HUES48 (cell line): ENCODE measurements around the gene SOX6.
"Not testable (repeated sequence)": the region's sequence is repeated elsewhere in the genome, so short reads cannot be mapped to it uniquely, and the experiment has no call there.

Experiments used
- H3K27ac ChIP-seq: one replicate; pipeline ENCODE4 v1.7.0; 2013; ENCODE audit warnings: low read depth, low read length, inconsistent platforms
- H3K27me3 ChIP-seq: 2 replicates; pipeline ENCODE4 v1.6.1; 2013; ENCODE audit warnings: mild to moderate bottlenecking, low read length; ENCODE audit not compliant: control insufficient read depth, insufficient read depth
- H3K36me3 ChIP-seq: 2 replicates; pipeline ENCODE4 v1.6.1; 2013; ENCODE audit warnings: low read length; ENCODE audit not compliant: control insufficient read depth, insufficient read depth
- H3K4me1 ChIP-seq: 2 replicates; pipeline ENCODE4 v1.6.1; 2013; ENCODE audit warnings: mild to moderate bottlenecking, low read length; ENCODE audit not compliant: control insufficient read depth, insufficient read depth
- H3K4me3 ChIP-seq: 2 replicates; pipeline ENCODE4 v1.5.1; 2013; ENCODE audit warnings: mild to moderate bottlenecking, low read depth, low read length
- H3K9ac ChIP-seq: 2 replicates; pipeline ENCODE4 v1.6.1; 2013; ENCODE audit warnings: mild to moderate bottlenecking, low read depth, low read length, moderate library complexity
- H3K9me3 ChIP-seq: 2 replicates; pipeline ENCODE4 v1.6.1; 2013; ENCODE audit warnings: low read length; ENCODE audit not compliant: control insufficient read depth, insufficient read depth

Gene SOX6

DNA sequence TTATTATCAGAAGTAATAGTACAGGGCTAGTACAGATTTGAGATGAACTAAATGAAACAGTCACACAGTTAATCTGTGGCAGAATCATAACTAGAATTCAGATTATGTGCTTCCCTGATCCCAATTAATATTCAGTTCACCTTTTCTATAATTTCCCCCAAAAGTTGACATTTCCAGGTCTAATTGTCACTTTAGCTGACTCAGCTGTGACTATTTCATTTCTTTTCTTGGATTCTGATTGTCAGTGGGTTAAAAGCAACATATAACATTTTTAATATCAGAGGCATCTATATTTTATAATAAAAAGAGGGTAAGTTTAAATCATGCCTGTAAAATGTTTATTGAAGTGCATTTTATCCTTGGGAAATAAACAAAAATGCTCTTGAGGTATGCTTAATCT, 28.8 kb upstream of the SOX6 start:
- Histone ChIP-seq H3K4me1 (no peaks in the 10 kb centered on the region), H3K4me3 (no peak overlapping the region), H3K9ac (no peak overlapping the region), H3K9me3 (no peaks in the 10 kb centered on the region), H3K27me3 (peaks cover 2% of the 10 kb centered on the region; the same call in 1 of the 2 replicates), H3K27ac (no peak overlapping the region), H3K36me3 (no peaks in the 10 kb centered on the region)

DNA sequence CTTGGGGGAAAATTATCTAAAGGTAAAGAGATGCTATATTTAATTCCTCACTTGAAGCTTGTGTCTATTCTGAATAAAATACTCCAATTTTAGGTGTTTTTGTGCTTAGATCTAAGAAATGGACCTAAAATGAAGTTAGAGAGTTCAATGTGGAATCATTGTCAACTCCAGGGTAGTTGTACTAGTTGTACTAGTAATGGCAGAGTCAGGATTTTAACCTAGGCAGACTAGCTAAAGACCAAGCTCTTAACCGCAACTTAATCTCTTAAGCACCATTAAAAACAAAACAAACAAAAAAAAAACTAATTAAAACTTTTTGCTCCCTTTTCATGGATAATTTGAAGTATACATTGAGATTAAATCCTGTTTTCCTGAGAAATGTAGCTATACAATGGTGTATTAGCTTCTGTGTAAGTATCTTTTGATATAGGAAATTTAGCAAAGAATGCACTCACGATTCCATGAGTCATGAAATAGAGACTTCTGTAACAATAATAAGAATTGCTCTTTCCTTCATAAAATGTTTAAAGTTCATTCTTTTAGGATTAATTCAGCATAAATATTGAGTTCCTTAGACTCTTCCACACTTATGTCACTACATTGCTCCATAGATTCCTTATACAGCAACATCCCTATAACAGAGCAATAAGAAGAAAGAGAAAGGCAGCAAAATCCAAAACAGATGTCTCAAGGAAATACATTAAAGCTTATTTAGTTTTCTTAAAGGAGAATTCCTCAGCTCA, 26.5 kb upstream of the SOX6 start:
- Histone ChIP-seq H3K27ac (no peak overlapping the region), H3K4me1 (no peaks in the 10 kb centered on the region), H3K9ac (no peak overlapping the region)

DNA sequence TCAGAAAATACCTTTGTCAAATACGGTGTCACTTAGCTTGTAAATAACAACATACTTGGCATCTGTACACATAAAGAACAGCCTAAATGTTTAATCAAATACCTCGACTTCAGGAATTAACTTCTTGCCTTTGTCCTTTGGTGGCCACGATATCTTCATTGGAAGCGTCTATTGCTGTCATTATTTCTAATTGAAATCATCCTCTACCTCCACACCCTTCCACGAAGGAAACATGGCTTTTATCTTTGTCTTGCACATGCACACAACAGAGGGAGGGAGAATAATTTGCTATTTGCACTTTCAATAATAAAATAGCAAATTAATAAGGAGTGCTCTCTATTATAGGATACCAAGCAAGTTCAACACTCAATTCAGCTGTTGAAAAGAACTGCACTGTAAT, 25.8 kb upstream of the SOX6 start:
- no peaks in the 10 kb centered on the region for H3K36me3 ChIP-seq
- H3K9ac ChIP-seq = no peak overlapping the region
- no peaks in the 10 kb centered on the region for H3K9me3 ChIP-seq
- H3K27me3 ChIP-seq = no peaks in the 10 kb centered on the region; the same call in 1 of the 2 replicates
- H3K4me1 ChIP-seq = no peaks in the 10 kb centered on the region
- no peak overlapping the region for H3K27ac ChIP-seq
- no peak overlapping the region for H3K4me3 ChIP-seq

More for the DNA sequence above, 26.5 kb upstream of the SOX6 start:
- Histone ChIP-seq H3K9me3 (no peaks in the 10 kb centered on the region), H3K36me3 (no peaks in the 10 kb centered on the region), H3K4me3 (no peak overlapping the region), H3K27me3 (no peaks in the 10 kb centered on the region; the same call in 1 of the 2 replicates)

DNA sequence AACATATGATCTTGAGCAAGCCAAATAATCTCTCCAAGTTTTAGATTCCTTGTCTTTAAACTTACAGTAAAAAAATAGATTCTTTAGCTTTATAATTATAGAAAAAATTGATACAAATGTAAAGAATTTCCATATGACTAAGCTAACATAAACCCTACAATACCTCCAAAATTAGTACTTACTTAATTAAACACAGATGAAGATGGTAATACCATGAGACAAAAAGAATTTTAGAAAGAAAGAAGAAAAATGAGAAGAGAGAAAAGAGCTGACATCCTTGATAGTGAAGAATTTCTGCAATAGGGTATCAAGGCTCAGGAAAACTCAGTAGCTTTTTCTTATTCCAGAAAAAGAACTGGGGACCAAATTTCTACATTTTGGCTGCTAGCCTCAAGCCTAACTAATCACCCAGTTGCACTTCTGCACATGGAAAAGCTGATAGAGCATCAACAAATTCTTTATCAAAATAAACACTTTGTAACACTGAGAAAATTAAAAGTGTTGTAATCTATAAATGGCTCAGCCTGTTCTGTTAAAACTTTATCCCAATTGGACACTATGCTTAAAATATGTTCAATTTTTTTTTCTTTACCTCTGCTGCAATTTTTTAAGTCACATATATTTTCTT, 24.7 kb upstream of the SOX6 start:
- no peaks in the 10 kb centered on the region for H3K36me3 ChIP-seq
- no peaks in the 10 kb centered on the region for H3K9me3 ChIP-seq
- no peak overlapping the region for H3K4me3 ChIP-seq
- no peak overlapping the region for H3K9ac ChIP-seq
- no peak overlapping the region for H3K27ac ChIP-seq
- no peaks in the 10 kb centered on the region for H3K4me1 ChIP-seq
- H3K27me3 ChIP-seq = no peaks in the 10 kb centered on the region; the same call in 1 of the 2 replicates

DNA sequence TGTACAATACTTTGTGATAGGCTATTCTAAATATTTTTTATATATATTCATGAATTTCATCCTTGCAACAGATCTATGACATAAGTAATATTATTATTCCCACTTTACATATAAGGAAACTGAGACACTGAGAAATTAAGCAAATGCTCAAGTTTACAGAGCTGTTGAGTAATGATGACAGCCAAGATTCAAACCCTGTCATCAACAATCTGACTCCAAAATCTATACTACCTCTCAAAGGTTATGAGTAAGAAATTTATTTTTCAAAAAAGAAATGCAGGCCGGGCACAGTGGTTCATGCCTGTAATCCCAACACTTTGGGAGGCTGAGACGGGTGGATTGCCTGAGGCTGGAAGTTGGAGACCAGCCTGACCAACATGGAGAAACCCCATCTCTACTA, 22.6 kb upstream of the SOX6 start:
- H3K4me1 ChIP-seq = no peaks in the 10 kb centered on the region
- H3K36me3 ChIP-seq = no peaks in the 10 kb centered on the region
- no peak overlapping the region for H3K4me3 ChIP-seq
- no peak overlapping the region for H3K27ac ChIP-seq
- H3K9me3 ChIP-seq = no peaks in the 10 kb centered on the region
- H3K9ac ChIP-seq = no peak overlapping the region
- no peaks in the 10 kb centered on the region; the same call in 1 of the 2 replicates for H3K27me3 ChIP-seq

DNA sequence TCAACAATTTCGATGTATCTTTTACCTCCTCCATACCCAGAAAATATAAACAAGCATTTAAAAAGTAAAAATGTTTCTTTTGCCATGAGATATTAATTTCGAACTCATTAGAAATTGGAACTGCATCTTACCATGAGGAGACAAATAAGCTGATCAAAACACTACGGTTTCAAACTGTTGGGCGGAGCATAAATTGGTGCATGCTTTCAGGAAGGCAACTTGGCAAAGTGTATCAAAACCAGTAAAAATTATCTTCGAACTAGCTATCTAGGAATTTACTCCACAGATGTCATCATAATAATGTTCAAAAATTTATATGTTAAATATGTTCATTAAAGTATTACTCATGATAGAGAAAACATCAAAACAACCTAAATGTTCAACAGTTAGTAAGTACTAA, 21.4 kb upstream of the SOX6 start:
- Histone ChIP-seq H3K36me3 (no peaks in the 10 kb centered on the region), H3K27me3 (no peaks in the 10 kb centered on the region; the same call in 1 of the 2 replicates), H3K4me3 (no peak overlapping the region), H3K4me1 (no peaks in the 10 kb centered on the region), H3K9me3 (no peaks in the 10 kb centered on the region), H3K9ac (no peak overlapping the region), H3K27ac (no peak overlapping the region)

DNA sequence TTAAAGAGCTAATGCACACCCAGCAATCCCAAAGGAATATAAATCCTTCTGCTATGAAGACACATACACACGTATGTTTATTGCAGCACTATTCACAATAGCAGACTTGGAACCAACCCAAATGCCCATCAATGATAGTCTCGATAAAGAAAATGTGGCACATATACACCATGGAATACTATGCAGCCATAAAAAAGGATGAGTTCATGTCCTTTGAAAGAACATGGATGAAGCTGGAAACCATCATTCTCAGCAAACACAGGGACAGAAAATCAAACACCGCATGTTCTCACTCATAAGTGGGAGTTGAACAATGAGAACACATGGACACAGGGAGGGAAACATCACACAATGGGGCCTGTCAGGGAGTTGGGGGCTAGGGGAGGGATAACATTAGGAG, 19.3 kb upstream of the SOX6 start:
- H3K36me3 ChIP-seq, H3K27ac ChIP-seq, H3K27me3 ChIP-seq, H3K4me3 ChIP-seq, H3K4me1 ChIP-seq, H3K9ac ChIP-seq, H3K9me3 ChIP-seq: not testable (repeated sequence)

DNA sequence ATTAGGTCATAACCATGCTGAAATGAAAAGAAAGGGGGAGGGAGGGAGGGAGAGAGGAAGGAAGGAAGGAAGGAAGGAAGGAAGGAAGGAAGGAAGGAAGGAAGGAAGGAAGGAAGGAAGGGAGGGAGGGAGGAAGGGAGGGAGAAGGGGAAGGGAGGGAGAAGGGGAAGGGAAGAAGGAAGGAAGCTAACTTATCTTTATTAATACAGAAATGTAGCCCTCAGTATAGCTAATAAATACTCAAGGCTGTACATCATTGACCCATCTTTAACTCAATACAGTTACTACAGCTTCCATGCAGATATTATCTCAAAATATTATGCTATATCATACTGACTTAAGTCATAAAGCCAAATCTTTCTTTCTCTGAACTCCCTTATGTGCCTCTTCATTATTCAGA, 17.4 kb upstream of the SOX6 start:
- Histone ChIP-seq H3K4me1 (no peaks in the 10 kb centered on the region), H3K36me3 (no peaks in the 10 kb centered on the region), H3K9ac (no peak overlapping the region), H3K27ac (no peak overlapping the region), H3K9me3 (no peaks in the 10 kb centered on the region), H3K4me3 (no peak overlapping the region), H3K27me3 (no peaks in the 10 kb centered on the region; the same call in 1 of the 2 replicates)

DNA sequence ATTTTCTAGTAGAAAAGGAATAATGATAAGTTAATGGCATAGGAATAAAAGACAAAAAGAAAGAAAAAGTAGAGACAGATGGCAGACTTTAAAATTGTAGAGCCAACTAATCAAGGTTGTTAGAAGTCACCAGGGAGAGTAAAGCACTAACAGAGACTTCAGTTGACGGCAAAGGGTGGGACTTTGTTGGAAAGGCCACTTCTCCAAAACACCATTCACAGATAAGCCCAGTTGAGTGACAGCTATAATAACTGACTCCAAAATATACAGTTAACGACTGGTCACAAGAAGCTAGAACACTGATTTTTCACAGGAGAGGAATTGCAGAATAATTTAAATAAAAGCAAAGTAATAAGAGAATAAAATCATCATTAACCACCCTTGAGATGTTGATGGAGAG, 16.0 kb upstream of the SOX6 start:
- no peaks in the 10 kb centered on the region for H3K4me1 ChIP-seq
- no peaks in the 10 kb centered on the region; the same call in 1 of the 2 replicates for H3K27me3 ChIP-seq
- no peaks in the 10 kb centered on the region for H3K9me3 ChIP-seq
- no peak overlapping the region for H3K4me3 ChIP-seq
- H3K9ac ChIP-seq = no peak overlapping the region
- no peak overlapping the region for H3K27ac ChIP-seq
- H3K36me3 ChIP-seq = no peaks in the 10 kb centered on the region

DNA sequence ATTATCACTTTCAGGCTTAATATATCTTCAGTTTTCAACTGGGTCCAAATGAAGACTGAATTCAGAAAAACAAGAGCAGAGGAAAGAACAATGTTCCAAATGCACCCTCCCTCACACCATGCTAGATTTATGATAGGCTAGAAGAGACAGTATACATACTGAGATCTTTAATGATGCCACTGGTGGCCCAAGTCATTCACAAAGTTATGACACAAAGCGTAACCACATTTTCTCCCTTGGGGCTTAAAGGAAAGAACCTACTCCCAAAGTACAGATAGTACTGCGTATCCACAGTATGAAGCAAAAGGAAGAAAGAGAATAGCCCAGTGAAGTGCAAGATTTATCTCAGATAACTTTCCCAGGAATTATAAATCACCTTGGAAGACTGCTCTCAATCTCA, 10.9 kb upstream of the SOX6 start:
- H3K4me1 ChIP-seq = no peaks in the 10 kb centered on the region
- H3K27me3 ChIP-seq = no peaks in the 10 kb centered on the region
- no peaks in the 10 kb centered on the region for H3K9me3 ChIP-seq
- no peak overlapping the region for H3K4me3 ChIP-seq
- no peak overlapping the region for H3K9ac ChIP-seq
- H3K36me3 ChIP-seq = no peaks in the 10 kb centered on the region
- no peak overlapping the region for H3K27ac ChIP-seq

DNA sequence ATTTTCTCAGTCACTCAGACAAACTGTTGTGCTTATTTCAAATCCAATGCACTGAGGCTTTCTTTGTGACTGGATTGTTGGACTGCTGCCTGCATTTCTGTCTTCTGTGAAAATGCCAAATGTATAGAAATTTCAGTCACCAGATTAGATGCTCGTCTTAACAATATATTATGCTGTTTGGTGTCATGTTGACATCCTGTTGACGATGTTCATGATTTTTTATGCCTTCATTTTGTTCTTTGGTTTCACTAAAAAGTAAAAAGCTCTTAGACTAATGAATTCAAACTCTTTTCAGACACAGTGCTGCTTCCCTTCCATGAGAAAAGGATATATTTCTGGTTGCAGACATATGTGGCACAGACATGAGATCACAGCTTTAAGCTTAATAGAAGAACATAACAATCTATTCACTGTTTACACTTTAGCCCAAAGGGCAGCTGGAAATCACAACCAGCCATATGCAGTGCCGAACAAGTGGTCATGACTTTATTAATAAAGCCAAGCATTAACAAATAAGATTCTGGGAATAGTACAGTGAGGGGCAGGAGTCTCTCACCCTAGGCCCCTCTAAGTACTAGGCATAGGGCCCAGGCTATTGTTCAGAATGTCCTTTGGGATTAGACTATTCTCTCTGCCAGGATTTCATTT, 9.4 kb upstream of the SOX6 start:
- Histone ChIP-seq H3K4me3 (no peak overlapping the region), H3K4me1 (no peaks in the 10 kb centered on the region), H3K9me3 (no peaks in the 10 kb centered on the region), H3K27ac (no peak overlapping the region), H3K36me3 (no peaks in the 10 kb centered on the region), H3K9ac (no peak overlapping the region), H3K27me3 (no peaks in the 10 kb centered on the region)
